AG09319 (cell line): ENCODE data around the gene WNT7B.

Experiments
- DNase-seq: peaks from one replicate; pipeline ENCODE4 v3.0.0-alpha.2; 2010; ENCODE audit warnings: low read depth; ENCODE audit errors: extremely low read depth
- TF ChIP-seq, protein P1 (sequence below): IDR thresholded peaks from 2 replicates; pipeline ENCODE4 v1.5.1; 2011; ENCODE audit warnings: low read depth, mild to moderate bottlenecking, inconsistent platforms, low read length, moderate library complexity

WNT7B gene

DNA sequence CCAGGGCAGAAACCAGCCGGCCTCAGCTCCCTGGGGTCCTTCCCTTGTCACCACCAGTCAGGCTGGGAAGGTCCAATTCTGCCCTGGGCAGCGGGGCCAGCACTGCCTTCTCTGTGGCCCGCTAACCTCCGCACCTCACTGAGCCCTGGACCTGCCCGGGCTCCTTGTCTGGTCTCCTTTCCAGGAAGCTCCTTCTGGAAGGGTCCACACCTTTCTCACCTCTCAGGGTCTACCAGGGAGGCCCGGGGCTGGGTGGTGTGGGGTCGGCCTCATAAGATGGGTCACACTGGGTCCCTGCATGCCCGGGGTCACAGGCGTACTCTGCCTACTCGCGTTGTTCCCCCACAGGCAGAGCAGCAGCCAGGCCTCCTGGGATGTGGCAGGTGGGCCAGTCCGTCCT lies 69.0 kb downstream of the WNT7B start:
- TF ChIP-seq, protein P1, sequence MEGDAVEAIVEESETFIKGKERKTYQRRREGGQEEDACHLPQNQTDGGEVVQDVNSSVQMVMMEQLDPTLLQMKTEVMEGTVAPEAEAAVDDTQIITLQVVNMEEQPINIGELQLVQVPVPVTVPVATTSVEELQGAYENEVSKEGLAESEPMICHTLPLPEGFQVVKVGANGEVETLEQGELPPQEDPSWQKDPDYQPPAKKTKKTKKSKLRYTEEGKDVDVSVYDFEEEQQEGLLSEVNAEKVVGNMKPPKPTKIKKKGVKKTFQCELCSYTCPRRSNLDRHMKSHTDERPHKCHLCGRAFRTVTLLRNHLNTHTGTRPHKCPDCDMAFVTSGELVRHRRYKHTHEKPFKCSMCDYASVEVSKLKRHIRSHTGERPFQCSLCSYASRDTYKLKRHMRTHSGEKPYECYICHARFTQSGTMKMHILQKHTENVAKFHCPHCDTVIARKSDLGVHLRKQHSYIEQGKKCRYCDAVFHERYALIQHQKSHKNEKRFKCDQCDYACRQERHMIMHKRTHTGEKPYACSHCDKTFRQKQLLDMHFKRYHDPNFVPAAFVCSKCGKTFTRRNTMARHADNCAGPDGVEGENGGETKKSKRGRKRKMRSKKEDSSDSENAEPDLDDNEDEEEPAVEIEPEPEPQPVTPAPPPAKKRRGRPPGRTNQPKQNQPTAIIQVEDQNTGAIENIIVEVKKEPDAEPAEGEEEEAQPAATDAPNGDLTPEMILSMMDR = no peak
- DNase-seq = no peak

DNA sequence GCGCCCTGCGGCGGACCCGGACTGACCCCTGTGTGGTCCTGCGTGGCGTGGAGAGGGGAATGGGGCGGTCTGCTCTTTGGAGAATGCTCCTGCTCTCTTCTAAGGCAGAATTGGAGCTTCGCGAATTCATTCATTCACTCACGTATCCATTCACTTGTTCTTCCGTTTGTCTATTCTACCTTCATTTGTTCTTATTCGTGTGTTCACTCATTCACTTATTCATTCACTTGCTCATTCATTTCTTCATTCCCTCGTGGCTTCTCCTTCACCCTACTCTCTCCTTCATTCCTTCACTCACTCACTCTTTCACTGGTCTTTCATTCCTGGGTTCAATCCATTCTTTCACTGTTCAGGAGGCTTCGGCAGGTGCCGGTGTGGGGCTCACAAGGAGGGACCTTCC lies 69.6 kb downstream of the WNT7B start:
- no peak for DNase-seq
- TF ChIP-seq, protein P1 = no peak

DNA sequence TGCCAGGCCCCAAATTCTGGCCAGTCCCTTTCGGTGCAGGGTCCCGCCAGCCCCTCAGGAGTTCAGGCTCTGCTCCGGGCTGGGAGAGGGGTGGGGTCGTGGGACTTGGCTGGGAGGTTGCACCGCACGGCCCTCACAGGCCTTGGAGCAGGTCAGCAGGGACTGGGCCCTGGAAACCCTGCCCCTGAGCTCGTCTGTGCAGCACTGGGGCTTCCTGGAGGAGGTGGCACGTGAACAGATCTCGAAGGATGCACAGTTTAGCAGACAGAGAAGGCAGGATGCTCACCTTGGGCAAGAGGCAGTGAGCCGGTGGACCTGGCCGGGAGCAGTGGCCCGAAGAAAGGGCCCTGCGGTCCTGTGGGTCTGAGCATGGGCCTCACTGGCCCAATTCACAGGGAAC lies 70.0 kb downstream of the WNT7B start:
- DNase-seq = no peak
- TF ChIP-seq, protein P1 = no peak

DNA sequence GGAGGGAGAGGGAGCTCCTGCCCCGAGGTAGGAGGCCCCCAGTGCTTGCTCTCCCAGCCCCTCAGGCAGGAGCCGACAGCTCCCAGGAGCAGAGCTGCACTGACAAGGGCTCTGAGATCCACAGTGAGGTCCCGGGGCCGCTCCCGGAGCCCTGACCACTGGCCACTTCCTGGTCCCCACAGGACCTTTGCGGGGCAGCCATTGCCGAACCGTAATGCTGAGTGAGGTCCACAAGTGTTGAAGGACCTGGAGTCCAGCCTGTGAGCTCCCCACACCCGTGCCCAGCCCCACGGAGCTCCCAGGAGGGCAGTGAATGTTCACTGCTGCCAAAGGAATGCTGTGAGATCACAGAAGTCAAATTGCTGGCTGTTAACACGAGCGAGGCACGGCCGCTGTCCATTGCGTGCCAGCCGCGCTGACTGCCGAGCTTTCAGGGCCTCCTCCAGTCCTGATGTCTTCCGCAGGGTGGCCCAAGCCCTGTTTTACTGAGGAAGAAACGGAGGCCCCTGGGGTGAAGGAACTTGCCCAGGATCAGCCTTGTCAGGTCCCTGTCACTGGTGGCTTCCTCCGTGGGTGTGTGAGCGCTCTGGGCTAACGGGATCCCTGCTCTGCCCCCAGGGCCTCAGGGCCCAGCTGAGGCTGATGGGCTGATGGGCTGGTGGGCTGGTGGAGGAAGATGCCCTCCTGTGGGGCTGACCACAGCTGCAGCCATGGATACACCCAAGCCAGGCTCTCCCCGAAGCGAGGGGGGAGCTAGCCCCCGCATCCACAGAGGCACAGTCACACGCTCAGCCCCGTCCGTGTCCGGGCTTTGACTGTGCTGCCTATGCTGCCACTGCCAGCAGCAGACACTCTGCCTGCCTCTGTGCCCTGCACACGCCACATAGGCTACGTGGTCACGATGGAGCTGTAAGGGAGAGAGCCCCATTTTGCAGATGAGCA lies 70.8 kb downstream of the WNT7B start:
- TF ChIP-seq, protein P1 = 0 out of 2 replicates have a peak, but pooled peaks have one; percentile 0
- DNase-seq = peak; percentile 20

DNA sequence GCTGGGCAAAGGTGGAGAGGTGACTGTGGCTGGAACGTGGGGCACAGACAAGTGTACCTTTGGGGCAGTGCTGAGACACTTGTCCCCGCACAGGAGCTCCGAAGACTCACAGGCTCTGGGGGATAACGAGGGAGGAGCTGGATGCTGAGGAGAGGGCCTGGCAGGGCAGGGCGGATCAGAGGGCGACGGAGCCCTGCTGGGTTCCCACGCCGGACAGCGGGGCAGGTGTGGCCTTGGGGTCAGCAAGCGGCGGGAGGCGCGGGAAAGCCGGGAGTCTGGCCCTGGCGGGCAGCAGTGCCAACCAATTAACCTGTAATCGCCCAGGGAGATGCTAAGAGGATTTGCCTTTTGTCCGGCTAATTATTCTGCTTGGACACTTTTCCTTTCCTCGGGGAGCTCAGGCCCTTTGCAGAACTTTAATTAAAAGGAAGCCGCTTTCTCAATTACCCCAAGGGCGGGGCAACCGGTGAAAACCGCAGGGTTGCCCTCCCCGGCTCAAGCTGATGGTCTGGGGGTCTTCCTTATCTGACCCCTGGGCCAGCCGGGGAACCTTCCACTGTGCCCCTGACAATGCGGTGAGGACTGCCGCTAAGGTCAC lies 71.5 kb downstream of the WNT7B start:
- TF ChIP-seq, protein P1 = no peak
- DNase-seq = no peak

DNA sequence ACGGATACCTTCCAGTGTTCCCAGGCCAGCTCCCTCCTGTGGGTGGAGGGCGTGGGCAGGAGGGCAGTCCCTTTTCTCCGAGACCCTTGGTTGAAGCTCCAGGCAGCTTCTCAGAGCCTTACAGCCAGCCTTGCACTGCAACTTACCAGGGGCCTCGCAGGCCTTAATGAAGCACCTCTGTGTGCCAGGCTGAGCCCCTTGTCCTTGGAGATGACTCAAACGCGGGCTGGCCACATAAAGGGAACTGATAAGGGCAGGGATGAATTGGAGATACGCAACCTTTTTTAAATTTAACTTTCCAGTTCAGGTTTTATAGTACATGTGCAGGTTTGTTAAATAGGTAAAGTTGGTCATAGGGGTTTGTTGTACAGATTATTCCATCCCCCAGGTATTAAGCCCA lies 72.7 kb downstream of the WNT7B start:
- no peak for DNase-seq
- TF ChIP-seq, protein P1 = no peak
